GM12874 (cell line): ENCODE measurements around the gene IL1RN.

ENCODE experiments used
- TF ChIP-seq, protein P1 (sequence below): IDR thresholded peaks from 2 replicates; pipeline ENCODE4 v1.5.1; 2011; ENCODE audit warnings: low read depth, mild to moderate bottlenecking, control low read depth, low read length, moderate library complexity; ENCODE audit not compliant: insufficient read depth

Gene IL1RN

DNA sequence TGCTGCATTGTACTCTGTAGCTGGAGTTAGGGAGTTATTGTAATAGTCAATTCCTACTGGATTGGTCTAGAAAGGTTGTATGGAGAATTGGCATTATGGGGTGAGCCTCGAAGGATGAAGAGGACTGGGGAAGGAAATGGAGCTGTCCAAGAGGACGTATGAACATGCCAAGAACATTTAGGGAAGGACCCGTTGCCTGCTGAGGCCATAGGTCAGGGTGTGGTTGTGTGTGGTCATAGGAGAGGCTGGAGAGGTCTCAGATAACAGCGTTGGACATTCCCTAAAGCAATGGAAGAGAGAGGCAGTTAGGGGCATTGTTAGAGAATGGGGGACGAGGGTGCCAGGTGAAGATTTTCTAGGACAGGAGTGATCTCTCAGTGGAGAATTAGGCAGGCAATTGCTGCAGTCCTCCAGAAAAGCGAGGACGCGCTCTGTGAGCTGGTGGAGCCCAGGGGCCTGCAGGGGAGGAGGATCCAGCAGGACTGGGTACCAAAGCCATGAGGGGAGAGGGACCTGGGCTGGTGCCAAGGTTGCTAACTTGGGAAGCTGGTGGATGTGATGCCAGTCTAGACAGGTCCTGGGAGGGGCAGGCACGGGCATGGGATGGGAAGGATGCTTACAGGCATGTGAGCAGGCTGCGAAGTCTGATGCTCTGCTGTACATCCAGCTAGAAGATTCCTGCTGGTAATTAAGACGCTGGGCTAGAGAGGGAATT is 37.0 kb downstream of the IL1RN start:
- TF ChIP-seq, protein P1, sequence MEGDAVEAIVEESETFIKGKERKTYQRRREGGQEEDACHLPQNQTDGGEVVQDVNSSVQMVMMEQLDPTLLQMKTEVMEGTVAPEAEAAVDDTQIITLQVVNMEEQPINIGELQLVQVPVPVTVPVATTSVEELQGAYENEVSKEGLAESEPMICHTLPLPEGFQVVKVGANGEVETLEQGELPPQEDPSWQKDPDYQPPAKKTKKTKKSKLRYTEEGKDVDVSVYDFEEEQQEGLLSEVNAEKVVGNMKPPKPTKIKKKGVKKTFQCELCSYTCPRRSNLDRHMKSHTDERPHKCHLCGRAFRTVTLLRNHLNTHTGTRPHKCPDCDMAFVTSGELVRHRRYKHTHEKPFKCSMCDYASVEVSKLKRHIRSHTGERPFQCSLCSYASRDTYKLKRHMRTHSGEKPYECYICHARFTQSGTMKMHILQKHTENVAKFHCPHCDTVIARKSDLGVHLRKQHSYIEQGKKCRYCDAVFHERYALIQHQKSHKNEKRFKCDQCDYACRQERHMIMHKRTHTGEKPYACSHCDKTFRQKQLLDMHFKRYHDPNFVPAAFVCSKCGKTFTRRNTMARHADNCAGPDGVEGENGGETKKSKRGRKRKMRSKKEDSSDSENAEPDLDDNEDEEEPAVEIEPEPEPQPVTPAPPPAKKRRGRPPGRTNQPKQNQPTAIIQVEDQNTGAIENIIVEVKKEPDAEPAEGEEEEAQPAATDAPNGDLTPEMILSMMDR, result no peak

DNA sequence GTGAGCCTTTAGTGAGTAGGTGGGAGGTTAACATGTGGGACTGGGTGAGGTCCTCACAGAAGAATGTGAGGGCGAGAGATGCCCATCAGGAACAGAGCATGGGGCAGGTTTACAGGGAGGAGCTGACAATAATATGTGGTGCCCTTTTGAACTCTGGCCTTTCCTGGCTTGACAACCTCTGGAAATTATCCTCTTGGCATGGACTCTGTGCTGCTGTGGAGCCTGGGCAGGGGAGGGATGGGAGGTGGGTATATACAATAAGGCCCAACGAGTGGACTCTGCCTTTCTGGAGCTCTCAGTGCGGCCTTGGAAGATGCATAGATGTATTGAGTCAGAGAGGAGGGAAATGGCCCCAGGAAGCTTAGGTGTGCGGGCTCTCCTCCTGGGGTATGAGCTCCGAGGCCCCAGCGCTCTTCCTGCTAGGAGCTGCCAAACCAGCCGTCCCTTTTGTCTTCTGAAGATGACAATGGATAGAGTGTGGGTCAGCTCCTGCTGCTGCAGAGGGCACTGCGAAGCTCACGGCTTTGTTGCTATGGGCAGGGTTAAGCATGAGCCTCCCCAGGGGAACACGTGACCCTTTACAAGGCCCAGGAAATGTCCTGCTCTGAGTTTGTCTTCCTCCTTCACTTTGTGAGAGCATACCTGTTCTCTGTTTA is 37.7 kb downstream of the IL1RN start:
- TF ChIP-seq, protein P1, result no peak

GRCh38 chr2:113166187-113166645 is 38.8 kb downstream of the IL1RN start:
- TF ChIP-seq, protein P1, result no peak

DNA sequence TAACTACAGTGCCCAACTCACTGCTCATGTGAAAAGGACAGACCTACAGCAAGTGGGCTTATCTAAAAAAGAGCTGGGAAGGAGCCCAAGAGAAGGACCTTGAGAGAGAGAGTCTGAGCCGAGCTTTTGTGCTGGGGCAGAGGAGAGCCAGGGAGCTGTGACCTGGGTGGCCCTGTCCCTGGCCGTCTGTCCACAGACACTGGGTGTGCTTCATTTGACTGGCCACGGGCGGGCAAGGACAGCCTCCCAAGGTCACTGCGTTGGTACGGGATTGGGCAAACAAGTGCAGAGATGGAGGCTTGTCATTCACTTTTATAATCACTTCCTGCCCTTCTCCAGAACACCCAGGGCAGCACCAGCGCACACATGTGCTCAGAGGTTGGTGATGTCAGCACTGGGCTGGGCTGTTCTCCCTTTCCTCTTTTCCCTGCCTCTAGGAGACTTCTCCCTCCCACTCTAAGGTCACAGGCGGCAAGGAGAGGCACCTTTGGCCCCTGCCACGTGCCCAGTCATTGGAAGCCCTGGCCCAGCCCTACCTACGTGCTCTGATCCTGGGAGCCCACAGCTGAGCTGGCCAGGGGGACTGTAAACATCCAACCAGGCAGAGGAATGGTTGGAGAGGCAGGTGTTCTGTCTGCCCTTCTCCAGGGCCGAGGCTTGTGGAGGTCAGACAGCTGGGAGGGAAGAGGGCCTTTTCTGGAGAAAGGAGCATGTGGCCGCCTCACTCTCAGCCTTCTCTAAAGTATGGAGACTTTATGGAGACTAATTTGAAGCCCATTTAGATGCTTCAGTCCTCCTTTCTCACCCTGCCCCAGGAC is 39.9 kb downstream of the IL1RN start:
- TF ChIP-seq, protein P1, result no peak

- TF ChIP-seq, protein P1, result no peak
Measured at GRCh38 chr2:113167962-113168340, 40.6 kb downstream of the IL1RN start.

- TF ChIP-seq, protein P1, result no peak
Measured at GRCh38 chr2:113169002-113169530, 41.7 kb downstream of the IL1RN start.

DNA sequence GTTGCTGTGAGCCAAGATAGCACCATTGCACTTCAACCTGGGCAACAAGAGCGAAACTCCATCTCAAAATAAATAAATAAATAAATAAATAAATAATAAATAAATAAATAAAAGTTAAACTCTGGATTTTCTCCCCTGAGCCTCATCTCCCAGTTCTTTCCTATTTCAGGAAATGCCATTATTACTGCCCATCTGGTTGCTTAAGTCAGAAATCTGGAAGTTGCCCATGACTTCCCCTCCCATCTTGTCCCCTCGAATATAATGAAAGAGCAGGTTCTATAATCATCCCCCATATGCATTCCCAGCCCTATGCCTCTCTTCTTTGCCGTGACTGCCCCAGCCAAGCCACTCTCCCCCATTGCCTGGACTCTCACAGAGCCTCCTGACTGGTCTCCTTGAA is 42.2 kb downstream of the IL1RN start:
- TF ChIP-seq, protein P1, result no peak
